H4 (cell line): ENCODE results near the gene ARHGEF6. TPM values are rescaled to one million over a fixed set of nuclear protein-coding genes. Genes with fewer than 3 reads are reported as not detected.
"Not testable (repeated sequence)": the region's sequence is repeated elsewhere in the genome, so short reads cannot be mapped to it uniquely, and the experiment has no call there.

Source experiments
- DNase-seq: peaks from one replicate; pipeline ENCODE4 v3.0.0-alpha.2; 2015; ENCODE audit warnings: low spot score
- total RNA-seq: library from RNA; depleted of rRNA; stranded (reverse); fragments of >200 nt; shearing (Covaris generic); gene quantifications from 2 replicates; pipeline ENCODE4 v1.2.3, GENCODE V29; 2014; rRNA removed

The ARHGEF6 gene
- 6.6 and 8.0 TPM in 2 replicates for total RNA-seq

- DNase-seq = no peak
These were observed at the start of gene ARHGEF6 for GRCh38 chrX:136780763-136781162. Gene ARHGEF6 (minus strand): TSS chrX:136780932. CDS start chrX:136780882, 50 bp downstream.

GRCh38 chrX:136829413-136829812, 48.7 kb upstream of the ARHGEF6 start:
- no peak for DNase-seq

GRCh38 chrX:136828830-136829229, 48.1 kb upstream of the ARHGEF6 start:
- no peak for DNase-seq

- DNase-seq = no peak
These were observed 46.3 kb upstream of the ARHGEF6 start for GRCh38 chrX:136827026-136827425.

GRCh38 chrX:136825771-136826170, 45.0 kb upstream of the ARHGEF6 start:
- no peak for DNase-seq

GRCh38 chrX:136823175-136823574, 42.4 kb upstream of the ARHGEF6 start:
- no peak for DNase-seq

- peak; percentile 16 for DNase-seq
These were observed 41.8 kb upstream of the ARHGEF6 start for GRCh38 chrX:136822337-136823095.

- DNase-seq = not testable (repeated sequence)
These were observed 39.0 kb upstream of the ARHGEF6 start for GRCh38 chrX:136819756-136820155.

- no peak for DNase-seq
These were observed 38.4 kb upstream of the ARHGEF6 start for GRCh38 chrX:136819031-136819703.

GRCh38 chrX:136816975-136817374, 36.2 kb upstream of the ARHGEF6 start:
- DNase-seq = no peak

- DNase-seq = no peak
These were observed 34.4 kb upstream of the ARHGEF6 start for GRCh38 chrX:136814847-136815750.

- no peak for DNase-seq
These were observed 31.6 kb upstream of the ARHGEF6 start for GRCh38 chrX:136812286-136812685.

GRCh38 chrX:136810493-136810892, 29.8 kb upstream of the ARHGEF6 start:
- DNase-seq = no peak

GRCh38 chrX:136806891-136807410, 26.2 kb upstream of the ARHGEF6 start:
- no peak for DNase-seq

- no peak for DNase-seq
These were observed 21.8 kb upstream of the ARHGEF6 start for GRCh38 chrX:136802515-136802914.

- DNase-seq = no peak
These were observed 17.1 kb upstream of the ARHGEF6 start for GRCh38 chrX:136797787-136798186.

- DNase-seq = not testable (repeated sequence)
These were observed 14.4 kb upstream of the ARHGEF6 start for GRCh38 chrX:136795132-136795531.

- not testable (repeated sequence) for DNase-seq
These were observed 13.9 kb upstream of the ARHGEF6 start for GRCh38 chrX:136794660-136795059.

- no peak for DNase-seq
These were observed 13.3 kb upstream of the ARHGEF6 start for GRCh38 chrX:136794080-136794479.

- no peak for DNase-seq
These were observed 9.1 kb upstream of the ARHGEF6 start for GRCh38 chrX:136789856-136790255.

- DNase-seq = no peak
These were observed 3.5 kb upstream of the ARHGEF6 start for GRCh38 chrX:136784231-136784630.

- no peak for DNase-seq
These were observed 2.4 kb upstream of the ARHGEF6 start for GRCh38 chrX:136783159-136783558.
